PC-3 (cell line): ENCODE measurements around the gene GSTP1. TPM values are rescaled to one million over a fixed set of nuclear protein-coding genes. Genes with fewer than 3 reads are reported as not detected.

Experiments used
- ATAC-seq: fragments of 200-7000 bp; cut with Tn5 transposase; 2 replicates; pipeline ENCODE4 v1.9.1; 2020; ENCODE audit warnings: mild to moderate bottlenecking, moderate library complexity
- BruUV-seq: library from RNA; stranded (reverse); fragments of 400-500 nt; replicated peaks from 2 replicates; lab custom pipeline; 2021; lab: Mats Ljungman, UMichigan
- CTCF ChIA-PET: fragments of 300-600 bp; sonication (Branson Sonifier 250); formaldehyde crosslinking; loops from one replicate; lab custom pipeline; 2022; ENCODE audit warnings: antibody characterized with exemption; lab: Charles Lee
- POLR2A ChIA-PET: fragments of 300-600 bp; sonication (Branson Sonifier 250); formaldehyde crosslinking; loops from one replicate; lab custom pipeline; 2022; ENCODE audit warnings: antibody characterized with exemption; ENCODE audit not compliant: unreplicated experiment; lab: Charles Lee
- DNase-seq: peaks from one replicate; pipeline ENCODE4 v3.0.0-alpha.2; 2015
- H2AFZ ChIP-seq: fragments of 300-600 bp; sonication (generic); 2 replicates; pipeline ENCODE4 v1.6.0; 2016; ENCODE audit warnings: antibody characterized with exemption, low read length
- H3F3A ChIP-seq: fragments of 300-600 bp; sonication (generic); one replicate; pipeline ENCODE4 v1.6.0; 2017; ENCODE audit warnings: antibody characterized with exemption, low read length, control low read depth, mild to moderate bottlenecking; ENCODE audit not compliant: unreplicated experiment
- H3K27ac ChIP-seq: fragments of 300-600 bp; sonication (generic); 2 replicates; pipeline ENCODE4 v1.5.1; 2016; ENCODE audit warnings: mild to moderate bottlenecking, low read length
- H3K27me3 ChIP-seq: fragments of 300-600 bp; sonication (generic); 2 replicates; pipeline ENCODE4 v1.6.1; 2016; ENCODE audit warnings: low read length, mixed read lengths
- H3K36me3 ChIP-seq: fragments of 300-600 bp; sonication (generic); 2 replicates; pipeline ENCODE4 v1.6.1; 2016; ENCODE audit warnings: low read depth, mixed run types, low read length, mixed read lengths
- H3K4me1 ChIP-seq: fragments of 300-600 bp; sonication (generic); 2 replicates; pipeline ENCODE4 v1.5.1; 2016; ENCODE audit warnings: low read length; ENCODE audit not compliant: insufficient read depth
- H3K4me2 ChIP-seq: fragments of 300-600 bp; sonication (generic); 2 replicates; pipeline ENCODE4 v1.6.0; 2016; ENCODE audit warnings: low read length
- H3K4me3 ChIP-seq: fragments of 300-600 bp; sonication (generic); 2 replicates; pipeline ENCODE4 v1.5.1; 2016; ENCODE audit warnings: mild to moderate bottlenecking, low read length, mixed read lengths
- H3K79me2 ChIP-seq: fragments of 300-600 bp; sonication (generic); 2 replicates; pipeline ENCODE4 v1.6.1; 2017; ENCODE audit warnings: low read length, mixed read lengths
- H3K9ac ChIP-seq: fragments of 300-600 bp; sonication (generic); 2 replicates; pipeline ENCODE4 v1.6.0; 2016; ENCODE audit warnings: mild to moderate bottlenecking, low read length
- H3K9me2 ChIP-seq: fragments of 300-600 bp; sonication (generic); replicated peaks from 2 replicates; pipeline ENCODE4 v1.6.1; 2016; ENCODE audit warnings: mixed run types, low read length, mixed read lengths
- H3K9me3 ChIP-seq: fragments of 300-600 bp; sonication (generic); 2 replicates; pipeline ENCODE4 v1.6.1; 2016; ENCODE audit warnings: low read length, mixed read lengths
- H4K20me1 ChIP-seq: fragments of 300-600 bp; sonication (generic); 2 replicates; pipeline ENCODE4 v1.6.1; 2016; ENCODE audit warnings: low read length, mixed read lengths
- EZH2 ChIP-seq: fragments of 300-600 bp; sonication (generic); IDR thresholded peaks from one replicate; pipeline ENCODE4 v1.6.1; 2017; ENCODE audit warnings: antibody characterized with exemption, mild to moderate bottlenecking, low read length; ENCODE audit not compliant: unreplicated experiment
- EZH2phosphoT487 ChIP-seq: fragments of 300-600 bp; sonication (generic); IDR thresholded peaks from 2 replicates; pipeline ENCODE4 v1.6.1; 2018; ENCODE audit warnings: mild to moderate bottlenecking, antibody characterized with exemption, low read length, borderline replicate concordance
- intact Hi-C: fragments of 100-400 bp; cut with micrococcal nuclease; formaldehyde crosslinking; loops from 2 replicates; pipeline ENCODE4 v1.9.0; 2023
- total RNA-seq: library from RNA; depleted of rRNA; stranded (reverse); fragments of >200 nt; gene quantifications from 2 replicates; pipeline ENCODE4 v1.2.3, GENCODE V29; 2014
- TF ChIP-seq, protein P1 (sequence below): fragments of 300-600 bp; sonication (generic); conservative IDR thresholded peaks from 2 replicates; pipeline ENCODE4 v1.5.1; 2017; ENCODE audit warnings: antibody characterized with exemption, low read depth, mild to moderate bottlenecking, low read length

The GSTP1 gene
- total RNA-seq, 1 experiment from 2014 or later = 1,154 TPM

DNA sequence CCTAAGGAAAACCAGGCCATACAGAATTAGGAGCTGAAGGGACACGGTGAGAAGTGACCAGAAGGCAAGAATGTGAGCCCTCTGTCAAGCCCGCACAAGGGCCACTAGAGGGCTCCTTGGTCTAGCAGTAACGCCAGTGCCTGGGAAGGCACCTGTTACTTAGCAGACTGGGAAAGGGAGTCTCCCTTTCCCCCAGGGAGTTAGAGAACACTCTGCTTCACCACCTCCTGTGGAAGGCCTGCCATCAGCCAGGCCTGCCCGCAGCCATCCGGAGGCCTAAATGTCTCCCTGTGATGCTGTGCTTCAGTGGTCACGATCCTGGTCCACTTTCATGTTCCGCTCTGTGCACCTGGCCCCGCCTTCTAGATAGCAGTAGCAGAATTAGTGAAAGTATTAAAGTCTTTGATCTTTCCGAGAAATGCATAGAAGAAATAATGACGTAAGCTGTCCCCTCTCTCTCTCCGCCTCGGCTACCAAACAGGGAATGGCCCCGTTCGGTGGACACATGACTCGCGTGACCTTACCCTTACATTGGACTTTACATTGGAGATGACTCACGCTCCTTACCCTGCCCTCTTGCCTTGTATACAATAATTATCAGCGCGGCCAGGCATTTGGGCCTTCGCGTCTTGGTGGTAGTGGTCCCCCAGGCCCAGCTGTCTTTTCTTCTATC, 10.7 kb upstream of the GSTP1 start:
- peak overlapping the region; percentile 36 for H3K4me2 ChIP-seq
- H3K9me2 ChIP-seq = no peaks in the 10 kb centered on the region
- ChIA-PET CTCF (interaction anchor here (0.5 to 1.0 kb wide), 5 partner anchors 11 to 415 kb away, joined by 3 to 4 read pairs (median 3); no protein-coding TSS in a partner anchor), POLR2A (no interaction called here)
- peaks cover 10% of the 10 kb centered on the region for H3K4me1 ChIP-seq
- no peaks in the 10 kb centered on the region for H3K79me2 ChIP-seq
- TF ChIP-seq, protein P1, sequence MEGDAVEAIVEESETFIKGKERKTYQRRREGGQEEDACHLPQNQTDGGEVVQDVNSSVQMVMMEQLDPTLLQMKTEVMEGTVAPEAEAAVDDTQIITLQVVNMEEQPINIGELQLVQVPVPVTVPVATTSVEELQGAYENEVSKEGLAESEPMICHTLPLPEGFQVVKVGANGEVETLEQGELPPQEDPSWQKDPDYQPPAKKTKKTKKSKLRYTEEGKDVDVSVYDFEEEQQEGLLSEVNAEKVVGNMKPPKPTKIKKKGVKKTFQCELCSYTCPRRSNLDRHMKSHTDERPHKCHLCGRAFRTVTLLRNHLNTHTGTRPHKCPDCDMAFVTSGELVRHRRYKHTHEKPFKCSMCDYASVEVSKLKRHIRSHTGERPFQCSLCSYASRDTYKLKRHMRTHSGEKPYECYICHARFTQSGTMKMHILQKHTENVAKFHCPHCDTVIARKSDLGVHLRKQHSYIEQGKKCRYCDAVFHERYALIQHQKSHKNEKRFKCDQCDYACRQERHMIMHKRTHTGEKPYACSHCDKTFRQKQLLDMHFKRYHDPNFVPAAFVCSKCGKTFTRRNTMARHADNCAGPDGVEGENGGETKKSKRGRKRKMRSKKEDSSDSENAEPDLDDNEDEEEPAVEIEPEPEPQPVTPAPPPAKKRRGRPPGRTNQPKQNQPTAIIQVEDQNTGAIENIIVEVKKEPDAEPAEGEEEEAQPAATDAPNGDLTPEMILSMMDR = peak; percentile 76
- no peak for TF ChIP-seq EZH2
- intact Hi-C loops = loop anchor here (1.0 to 5.0 kb wide), 2 partner anchors 33 to 84 kb away; partner anchors contain the start of gene NDUFV1
- H3K36me3 ChIP-seq = no peaks in the 10 kb centered on the region
- H3K4me3 ChIP-seq = 0 out of 2 replicates have a peak overlapping the region, but pooled peaks have one; percentile 13
- no TSS peak for BruUV-seq
- H2AFZ ChIP-seq = no peak overlapping the region
- no peak overlapping the region for H3K9ac ChIP-seq
- H4K20me1 ChIP-seq = no peaks in the 10 kb centered on the region
- DNase-seq (peak; percentile 84), ATAC-seq (peak; percentile 89)
- no peaks in the 10 kb centered on the region for H3K9me3 ChIP-seq
- no peaks in the 10 kb centered on the region for H3F3A ChIP-seq
- no peaks in the 10 kb centered on the region for H3K27me3 ChIP-seq
- H3K27ac ChIP-seq = no peak overlapping the region

GRCh38 chr11:67574938-67575337, 8.7 kb upstream of the GSTP1 start:
- H3K9ac ChIP-seq = no peak overlapping the region
- TF ChIP-seq EZH2 = no peak
- no peak for TF ChIP-seq EZH2phosphoT487
- TF ChIP-seq, protein P1 = no peak
- H3K4me1 ChIP-seq = peaks cover 10% of the 10 kb centered on the region
- ATAC-seq (no peak), DNase-seq (no peak)
- no peaks in the 10 kb centered on the region for H3K27me3 ChIP-seq
- BruUV-seq = no TSS peak
- no peaks in the 10 kb centered on the region for H3K9me2 ChIP-seq
- H4K20me1 ChIP-seq = no peaks in the 10 kb centered on the region
- H3K4me2 ChIP-seq = no peak overlapping the region
- ChIA-PET POLR2A (no interaction called here), CTCF (no interaction called here)
- H3K27ac ChIP-seq = no peak overlapping the region
- H3K4me3 ChIP-seq = no peak overlapping the region
- intact Hi-C loops = loop anchor here (5.0 kb wide), 1 partner anchor 82 kb away; no protein-coding TSS in a partner anchor
- H3K9me3 ChIP-seq = no peaks in the 10 kb centered on the region
- no peak overlapping the region for H2AFZ ChIP-seq
- no peaks in the 10 kb centered on the region for H3K36me3 ChIP-seq
- H3K79me2 ChIP-seq = no peaks in the 10 kb centered on the region
- no peaks in the 10 kb centered on the region for H3F3A ChIP-seq

GRCh38 chr11:67576735-67577475, 6.7 kb upstream of the GSTP1 start:
- TF ChIP-seq, protein P1 = no peak
- TF ChIP-seq EZH2 = no peak
- TF ChIP-seq EZH2phosphoT487 = no peak
- Histone ChIP-seq H3K27me3 (no peaks in the 10 kb centered on the region), H3K4me3 (no peak overlapping the region), H2AFZ (no peak overlapping the region), H3K9me2 (no peaks in the 10 kb centered on the region), H3K9ac (no peak overlapping the region), H3K79me2 (no peaks in the 10 kb centered on the region), H3K4me1 (peaks cover 18% of the 10 kb centered on the region), H3K36me3 (no peaks in the 10 kb centered on the region), H4K20me1 (no peaks in the 10 kb centered on the region), H3K9me3 (no peaks in the 10 kb centered on the region), H3F3A (no peaks in the 10 kb centered on the region), H3K27ac (no peak overlapping the region), H3K4me2 (no peak overlapping the region)
- no TSS peak for BruUV-seq
- CTCF ChIA-PET = no interaction called here
- DNase-seq (no peak), ATAC-seq (no peak)
- POLR2A ChIA-PET = no interaction called here
- intact Hi-C loops = no loop called here
